K562 (cell line): Measurements from ENCODE around the gene MRO. TPM values are rescaled to one million over a fixed set of nuclear protein-coding genes. Genes with fewer than 3 reads are reported as not detected.

ENCODE experiments used
- ATAC-seq: fragments of 200-7000 bp; cut with Tn5 transposase; 3 replicates; pipeline ENCODE4 v1.9.1; 2020; ENCODE audit warnings: moderate library complexity
- BruUV-seq: library from RNA; stranded (reverse); fragments of 400-500 nt; replicated peaks from 2 replicates; lab custom pipeline; 2021; lab: Mats Ljungman, UMichigan
- CTCF ChIA-PET: fragments of 300-600 bp; formaldehyde crosslinking; extraction: SDS; loops from one replicate; lab custom pipeline; 2021; ENCODE audit warnings: low intra/inter-chr PET ratio; lab: Yijun Ruan, JAX
- POLR2A ChIA-PET: fragments of 300-600, 350-650 bp; sonication (Branson Sonifier 250); formaldehyde crosslinking; extraction: SDS; loops from one replicate; lab custom pipeline; 2021; ENCODE audit warnings: antibody characterized with exemption, inconsistent platforms; lab: Yijun Ruan, JAX
- DNase-seq, 4 experiments: peaks; one replicate each; pipeline versions ENCODE4 v3.0.0 to v3.0.0-alpha.2; 2011 to 2018; ENCODE audit warnings: low spot score in 3 of 4, mixed read lengths in 3 of 4; ENCODE audit errors: extremely low read depth in 1 of 4
- FAIRE-seq: peaks from 2 replicates; lab custom pipeline; 2011; peaks lifted over from hg19 to GRCh38; lab: Jason Lieb, UNC
- H2AFZ ChIP-seq: 2 replicates; pipeline ENCODE4 v1.6.0; 2011; ENCODE audit warnings: low read depth, low read length, control low read depth, inconsistent platforms
- H3K27ac ChIP-seq: fragments of 200-600 bp; 3 replicates; pipeline ENCODE4 v1.8.0; 2011; ENCODE audit warnings: low read depth, mild to moderate bottlenecking, control low read depth, inconsistent platforms, low read length, moderate library complexity, mixed read lengths; ENCODE audit errors: extremely low read depth
- H3K27me3 ChIP-seq, 2 experiments: fragments of 300-600 bp in 1 of 2; 2 replicates in 1 of 2; 3 replicates in 1 of 2; pipeline versions ENCODE4 v1.6.0 to v1.8.0; 2011; ENCODE audit warnings: inconsistent platforms in 2 of 2, low read length in 2 of 2, mild to moderate bottlenecking in 1 of 2, mixed read lengths in 1 of 2, moderate library complexity in 1 of 2; ENCODE audit not compliant: control insufficient read depth in 2 of 2, insufficient read depth in 2 of 2
- H3K36me3 ChIP-seq: fragments of 300-600 bp; 3 replicates; pipeline ENCODE4 v1.8.0; 2011; ENCODE audit warnings: mild to moderate bottlenecking, low read length, inconsistent platforms; ENCODE audit not compliant: control insufficient read depth, insufficient read depth
- H3K4me1 ChIP-seq, 2 experiments: fragments of 200-600 bp in 1 of 2; replicated peaks in 1 of 2; 2 replicates in 1 of 2; 3 replicates in 1 of 2; pipeline versions ENCODE4 v1.5.1 to v1.8.0; 2011; ENCODE audit warnings: inconsistent platforms in 2 of 2, low read length in 2 of 2, mild to moderate bottlenecking in 1 of 2, mixed read lengths in 1 of 2, moderate library complexity in 1 of 2; ENCODE audit not compliant: control insufficient read depth in 2 of 2, insufficient read depth in 2 of 2
- H3K4me2 ChIP-seq: 2 replicates; pipeline ENCODE4 v1.6.1; 2011; ENCODE audit warnings: low read length, control low read depth, inconsistent platforms, mixed read lengths; ENCODE audit not compliant: insufficient read depth
- H3K4me3 ChIP-seq: fragments of 200-600 bp; sonication (generic), shearing (Covaris generic); 2 replicates; pipeline ENCODE4 v1.5.1; 2016; ENCODE audit warnings: control low read depth, inconsistent platforms
- H3K79me2 ChIP-seq: fragments of 200-600 bp; 3 replicates; pipeline ENCODE4 v1.8.0; 2011; ENCODE audit warnings: low read length, inconsistent platforms; ENCODE audit not compliant: control insufficient read depth, insufficient read depth
- H3K9ac ChIP-seq, 2 experiments: 2 replicates each; pipeline versions ENCODE4 v1.6.0 to v1.6.1; 2011; ENCODE audit warnings: low read depth in 2 of 2, low read length in 2 of 2, control low read depth in 1 of 2, inconsistent platforms in 1 of 2, mild to moderate bottlenecking in 1 of 2, mixed read lengths in 1 of 2; ENCODE audit not compliant: insufficient read depth in 1 of 2
- H3K9me1 ChIP-seq: one replicate; pipeline ENCODE4 v1.6.0; 2011; ENCODE audit warnings: inconsistent platforms, mild to moderate bottlenecking, low read length, moderate library complexity; ENCODE audit not compliant: control insufficient read depth, insufficient read depth
- H3K9me3 ChIP-seq: replicated peaks from 2 replicates; pipeline ENCODE4 v1.5.1; 2011; ENCODE audit warnings: low read depth, low read length, inconsistent platforms; ENCODE audit not compliant: control insufficient read depth, insufficient read depth
- H4K20me1 ChIP-seq: replicated peaks from 2 replicates; pipeline ENCODE4 v1.6.1; 2011; ENCODE audit warnings: low read length, inconsistent platforms, mixed read lengths; ENCODE audit not compliant: control insufficient read depth, insufficient read depth
- DNMT1 ChIP-seq: fragments of 450-650 bp; IDR thresholded peaks from 2 replicates; pipeline ENCODE4 v1.6.1; 2016; ENCODE audit warnings: antibody characterized with exemption, mild to moderate bottlenecking
- GATAD2A ChIP-seq: fragments of 450-650 bp; IDR thresholded peaks from 2 replicates; pipeline ENCODE4 v1.6.1; 2017
- MAFG ChIP-seq: fragments of 450-650 bp; conservative IDR thresholded peaks from 2 replicates; pipeline ENCODE4 v1.6.1; 2016; ENCODE audit warnings: missing genetic modification characterization, missing compliant biosample characterization
- MTA1 ChIP-seq: fragments of 450-650 bp; IDR thresholded peaks from 2 replicates; pipeline ENCODE4 v1.6.1; 2017; ENCODE audit warnings: borderline replicate concordance
- MYBL2 ChIP-seq, 2 experiments: fragments of 450-650 bp in 1 of 2; sonication (generic) in 1 of 2; formaldehyde crosslinking in 1 of 2; IDR thresholded peaks; 2 replicates each; pipeline versions ENCODE4 v1.6.1 to v1.8.1; 2017 to 2022; ENCODE audit warnings: borderline replicate concordance in 1 of 2, inconsistent platforms in 1 of 2, low read depth in 1 of 2, mild to moderate bottlenecking in 1 of 2, missing genetic modification reagents in 1 of 2, moderate library complexity in 1 of 2
- NR3C1 ChIP-seq: sonication (generic); formaldehyde crosslinking; IDR thresholded peaks from 2 replicates; pipeline ENCODE4 v1.8.1; 2022; ENCODE audit warnings: missing genetic modification reagents
- NRF1 ChIP-seq, 2 experiments: fragments of 450-650 bp; IDR thresholded peaks in 1 of 2; conservative IDR thresholded peaks in 1 of 2; 2 replicates each; pipeline ENCODE4 v1.6.1; 2014; ENCODE audit warnings: mild to moderate bottlenecking in 2 of 2
- RBM39 ChIP-seq: fragments of 200-400 bp; formaldehyde crosslinking; optimal IDR thresholded peaks from 2 replicates; pipeline ENCODE3; 2018; ENCODE audit warnings: low read depth, low read length
- RCOR1 ChIP-seq, 2 experiments: IDR thresholded peaks; 2 replicates each; pipeline ENCODE4 v1.6.1; 2012; ENCODE audit warnings: low read depth in 2 of 2, low read length in 2 of 2, borderline replicate concordance in 1 of 2, improper control_type of control experiment in 1 of 2
- XRCC3 ChIP-seq: fragments of 450-650 bp; IDR thresholded peaks from 2 replicates; pipeline ENCODE4 v1.6.1; 2017; ENCODE audit warnings: mild to moderate bottlenecking, moderate library complexity
- WGBS: fragments of 100-300 bp; shearing (Covaris generic); methylation state at CpG from one replicate; pipeline ENCODE4 v1.1.6; 2016; ENCODE audit warnings: low coverage, mixed read lengths; ENCODE audit not compliant: insufficient coverage; ENCODE audit errors: missing lambda C conversion rate; 5-methylcytosine and 5-hydroxymethylcytosine counted together
- in situ Hi-C: fragments of 300-500 bp; cut with MboI; formaldehyde crosslinking; loops from 4 replicates; pipeline ENCODE4 v1.15.0; 2018; ENCODE audit warnings: inconsistent platforms, mixed read lengths
- intact Hi-C: fragments of 100-400 bp; cut with micrococcal nuclease; formaldehyde crosslinking; loops from 2 replicates; pipeline ENCODE4 v1.14.2; 2022
- polyA plus RNA-seq, 8 experiments: library from polyadenylated mRNA; depleted of rRNA in 4 of 8; stranded (reverse) in 5 of 8; unstranded in 3 of 8; fragments of >200 nt; fragmentation: Nextera tagmentation in 2 of 8; fragmentation: Illumina TruSeq in 1 of 8; extraction: Ambion mirVana in 2 of 8; extraction: Trizol in 1 of 8; gene quantifications; 2 replicates each; pipeline versions ENCODE4 v1.2.1 to v1.2.3, GENCODE V29; 2011 to 2014; ENCODE audit warnings: inconsistent platforms in 1 of 8, missing spikeins in 1 of 8
- total RNA-seq, 7 experiments: library from RNA; depleted of rRNA in 6 of 7; stranded (reverse); fragments of >200 nt in 6 of 7; fragmentation: Illumina TruSeq in 2 of 7; extraction: Trizol in 2 of 7; gene quantifications; 2 replicates each; pipeline versions ENCODE4 v1.2.1 to v1.2.3, GENCODE V29; 2011 to 2021; ENCODE audit warnings: low replicate concordance in 1 of 7
- TF ChIP-seq, protein P1 (sequence below): sonication (generic); IDR thresholded peaks from 2 replicates; pipeline ENCODE4 v1.6.1; 2016
- TF ChIP-seq, protein P2 (sequence below): sonication (generic); formaldehyde crosslinking; IDR thresholded peaks from 2 replicates; pipeline ENCODE4 v1.8.0; 2023; ENCODE audit warnings: mild to moderate bottlenecking, missing genetic modification reagents
- TF ChIP-seq, protein P3 (sequence below), 3 experiments: IDR thresholded peaks in 2 of 3; conservative IDR thresholded peaks in 1 of 3; 2 replicates each; pipeline ENCODE4 v1.5.1; 2011 to 2012; ENCODE audit warnings: low read length in 3 of 3, mild to moderate bottlenecking in 3 of 3, control low read depth in 2 of 3, improper control_type of control experiment in 1 of 3, inconsistent platforms in 1 of 3, low read depth in 1 of 3, mixed read lengths in 1 of 3, moderate library complexity in 1 of 3; ENCODE audit not compliant: insufficient read depth in 2 of 3

The MRO gene
- total and polyA plus RNA-seq, 9 of the 15 experiments (the other 6 are each of a cell fraction or from before 2014, with no cell fraction given): 0.06 TPM; not detected in 8

DNA sequence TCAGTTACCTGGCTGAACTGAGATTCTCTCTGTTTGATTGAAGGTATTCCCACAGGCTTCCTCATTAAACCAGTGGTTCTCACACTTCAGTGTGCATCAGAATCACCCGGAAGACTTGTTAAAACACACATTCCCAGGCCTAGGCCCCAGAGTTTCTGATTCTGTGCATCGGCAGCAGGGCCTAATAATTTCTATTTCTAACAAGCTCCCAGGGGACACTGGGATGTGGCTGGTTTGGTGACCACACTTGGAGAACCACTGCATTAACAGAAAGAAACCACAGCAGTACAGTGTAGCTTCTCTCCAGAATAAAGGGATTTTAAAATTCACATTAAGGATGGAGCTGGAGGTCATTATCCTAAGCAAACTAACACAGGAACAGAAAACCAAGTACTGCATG, 6.5 kb downstream of the MRO start:
- Histone ChIP-seq H3K9me3 (no peaks in the 10 kb centered on the region), H4K20me1 (no peaks in the 10 kb centered on the region), H2AFZ (no peak overlapping the region), H3K4me2 (no peak overlapping the region), H3K9me1 (no peaks in the 10 kb centered on the region), H3K27me3 (peaks cover 3 to 8% of the 10 kb centered on the region in 2 experiments; a peak in 4 of 5 replicates), H3K4me3 (no peak overlapping the region), H3K4me1 (no peaks in the 10 kb centered on the region), H3K9ac (no peak overlapping the region), H3K27ac (no peak overlapping the region), H3K79me2 (no peaks in the 10 kb centered on the region), H3K36me3 (no peaks in the 10 kb centered on the region)
- ATAC-seq (no peak), DNase-seq (no peak), FAIRE-seq (no peak)
- TF ChIP-seq MYBL2 (IDR thresholded peaks at IDR 0.05; ENCODE audit: low read depth) (no peak), MYBL2 (CRISPR knock-in tag; IDR thresholded peaks at IDR 0.05; ENCODE audit: borderline replicate concordance) (no peak), MAFG (tag) (no peak)
- TF ChIP-seq, protein P1, sequence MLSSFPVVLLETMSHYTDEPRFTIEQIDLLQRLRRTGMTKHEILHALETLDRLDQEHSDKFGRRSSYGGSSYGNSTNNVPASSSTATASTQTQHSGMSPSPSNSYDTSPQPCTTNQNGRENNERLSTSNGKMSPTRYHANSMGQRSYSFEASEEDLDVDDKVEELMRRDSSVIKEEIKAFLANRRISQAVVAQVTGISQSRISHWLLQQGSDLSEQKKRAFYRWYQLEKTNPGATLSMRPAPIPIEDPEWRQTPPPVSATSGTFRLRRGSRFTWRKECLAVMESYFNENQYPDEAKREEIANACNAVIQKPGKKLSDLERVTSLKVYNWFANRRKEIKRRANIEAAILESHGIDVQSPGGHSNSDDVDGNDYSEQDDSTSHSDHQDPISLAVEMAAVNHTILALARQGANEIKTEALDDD: no peak
- in situ Hi-C loops: no loop called here
- ChIA-PET POLR2A (no interaction called here), CTCF (no interaction called here)
- WGBS: 20% methylated on average over 2 of the region's 2 CpGs
- BruUV-seq: no TSS peak
- intact Hi-C loops: no loop called here

DNA sequence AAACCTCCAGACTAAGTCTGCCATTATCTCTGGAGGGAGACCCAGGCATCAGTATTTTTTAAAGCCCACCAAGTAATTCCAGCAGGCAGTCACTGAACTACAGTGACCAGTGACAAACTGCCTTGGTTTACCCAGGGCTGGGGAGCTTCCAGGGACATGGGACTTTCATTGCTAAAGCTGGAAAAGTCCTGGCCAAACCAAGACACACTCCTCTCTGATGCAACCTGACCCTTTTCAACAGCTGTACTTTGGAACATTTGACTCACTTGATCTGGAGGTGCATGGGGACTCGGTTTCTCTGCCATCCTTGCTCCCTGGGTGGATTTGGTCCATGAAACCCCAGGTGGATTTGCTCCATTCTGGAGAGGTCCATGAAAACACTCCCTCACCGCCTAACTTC, 7.0 kb downstream of the MRO start:
- 0% methylated on average over 2 of the region's 2 CpGs for WGBS
- Histone ChIP-seq H3K27ac (no peak overlapping the region), H3K9me1 (no peaks in the 10 kb centered on the region), H3K9me3 (no peaks in the 10 kb centered on the region), H3K4me3 (no peak overlapping the region), H3K4me1 (no peaks in the 10 kb centered on the region), H3K79me2 (no peaks in the 10 kb centered on the region), H3K27me3 (peaks cover 3 to 8% of the 10 kb centered on the region in 2 experiments; a peak in 4 of 5 replicates), H3K9ac (no peak overlapping the region), H3K4me2 (no peak overlapping the region), H2AFZ (no peak overlapping the region), H3K36me3 (no peaks in the 10 kb centered on the region), H4K20me1 (no peaks in the 10 kb centered on the region)
- no peak for ATAC-seq
- intact Hi-C loops (no loop called here), in situ Hi-C loops (no loop called here)
- FAIRE-seq: no peak
- BruUV-seq: no TSS peak
- POLR2A ChIA-PET: no interaction called here
- DNase-seq: no peak
- TF ChIP-seq RBM39 (no peak), RCOR1 (IDR thresholded peaks at IDR 0.05; ENCODE audit: borderline replicate concordance in 1 of 2, low read depth in 2 of 2, low read length in 2 of 2) (no peak), NRF1 (conservative IDR thresholded peaks at IDR 0.05 in 1 of 2, IDR thresholded peaks at IDR 0.05 in 1 of 2) (no peak), XRCC3 (no peak), MTA1 (no peak), GATAD2A (no peak), NR3C1 (CRISPR knock-in tag) (no peak), DNMT1 (no peak)
- TF ChIP-seq, protein P2, sequence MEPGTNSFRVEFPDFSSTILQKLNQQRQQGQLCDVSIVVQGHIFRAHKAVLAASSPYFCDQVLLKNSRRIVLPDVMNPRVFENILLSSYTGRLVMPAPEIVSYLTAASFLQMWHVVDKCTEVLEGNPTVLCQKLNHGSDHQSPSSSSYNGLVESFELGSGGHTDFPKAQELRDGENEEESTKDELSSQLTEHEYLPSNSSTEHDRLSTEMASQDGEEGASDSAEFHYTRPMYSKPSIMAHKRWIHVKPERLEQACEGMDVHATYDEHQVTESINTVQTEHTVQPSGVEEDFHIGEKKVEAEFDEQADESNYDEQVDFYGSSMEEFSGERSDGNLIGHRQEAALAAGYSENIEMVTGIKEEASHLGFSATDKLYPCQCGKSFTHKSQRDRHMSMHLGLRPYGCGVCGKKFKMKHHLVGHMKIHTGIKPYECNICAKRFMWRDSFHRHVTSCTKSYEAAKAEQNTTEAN (CRISPR knock-in tag): no peak
- TF ChIP-seq, protein P3, sequence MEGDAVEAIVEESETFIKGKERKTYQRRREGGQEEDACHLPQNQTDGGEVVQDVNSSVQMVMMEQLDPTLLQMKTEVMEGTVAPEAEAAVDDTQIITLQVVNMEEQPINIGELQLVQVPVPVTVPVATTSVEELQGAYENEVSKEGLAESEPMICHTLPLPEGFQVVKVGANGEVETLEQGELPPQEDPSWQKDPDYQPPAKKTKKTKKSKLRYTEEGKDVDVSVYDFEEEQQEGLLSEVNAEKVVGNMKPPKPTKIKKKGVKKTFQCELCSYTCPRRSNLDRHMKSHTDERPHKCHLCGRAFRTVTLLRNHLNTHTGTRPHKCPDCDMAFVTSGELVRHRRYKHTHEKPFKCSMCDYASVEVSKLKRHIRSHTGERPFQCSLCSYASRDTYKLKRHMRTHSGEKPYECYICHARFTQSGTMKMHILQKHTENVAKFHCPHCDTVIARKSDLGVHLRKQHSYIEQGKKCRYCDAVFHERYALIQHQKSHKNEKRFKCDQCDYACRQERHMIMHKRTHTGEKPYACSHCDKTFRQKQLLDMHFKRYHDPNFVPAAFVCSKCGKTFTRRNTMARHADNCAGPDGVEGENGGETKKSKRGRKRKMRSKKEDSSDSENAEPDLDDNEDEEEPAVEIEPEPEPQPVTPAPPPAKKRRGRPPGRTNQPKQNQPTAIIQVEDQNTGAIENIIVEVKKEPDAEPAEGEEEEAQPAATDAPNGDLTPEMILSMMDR (IDR thresholded peaks at IDR 0.05 in 2 of 3, conservative IDR thresholded peaks at IDR 0.05 in 1 of 3; ENCODE audit: insufficient read depth in 2 of 3, low read depth in 1 of 3, low read length in 3 of 3): no peak
- CTCF ChIA-PET: no interaction called here
